ENCODE results near the gene NUDT8. TPM values are rescaled to one million over a fixed set of nuclear protein-coding genes. Genes with fewer than 3 reads are reported as not detected.

The NUDT8 gene
- total and polyA plus RNA-seq, 2 donors (not counting 1 experiment from before 2014, with no cell fraction given), result 6.9 to 7.1 TPM

DNA sequence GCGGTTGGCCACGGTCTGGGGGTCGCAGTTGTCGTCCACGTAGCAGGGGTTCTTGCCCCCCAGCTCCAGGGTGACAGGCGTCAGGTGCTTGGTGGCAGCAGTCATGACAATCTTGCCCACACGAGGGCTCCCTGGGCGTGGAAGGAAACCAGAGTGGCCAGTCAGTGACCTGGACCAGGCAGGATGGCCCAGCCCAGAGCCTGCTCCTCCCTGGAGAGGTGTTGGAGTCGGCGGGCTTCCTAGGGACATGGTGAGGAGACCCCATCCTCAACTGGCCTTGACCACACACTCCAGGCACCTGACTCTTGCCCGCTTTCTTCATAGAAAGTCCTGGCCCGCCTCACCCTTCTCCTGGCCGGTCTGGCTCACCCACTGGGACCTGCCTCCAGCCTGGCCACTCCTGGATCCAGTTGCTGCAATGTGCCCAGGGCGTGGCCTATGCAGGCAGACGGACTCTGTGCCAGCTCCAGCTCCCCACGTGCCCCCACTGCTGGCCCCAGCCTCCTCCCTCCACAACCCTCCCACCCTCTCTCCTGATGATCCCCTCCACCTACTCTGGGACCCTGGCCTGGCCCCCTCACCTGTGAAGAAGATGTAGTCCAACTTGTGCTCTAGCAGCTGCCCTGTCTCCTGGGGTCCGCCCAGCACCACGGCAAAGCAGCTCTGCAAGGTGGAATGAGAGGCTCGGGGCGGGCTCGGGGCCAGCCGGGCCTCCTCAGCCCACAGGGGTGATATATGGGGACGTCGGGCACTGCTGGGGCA, 36.0 kb upstream of the NUDT8 start:
- Histone ChIP-seq H2AFZ (ENCODE audit: insufficient read depth, low read depth, low read length, poor library complexity, severe bottlenecking) (no peak overlapping the region), H3K4me1 (ENCODE audit: control insufficient read depth in 2 of 2, insufficient read depth in 2 of 2, low read length in 2 of 2) (peaks cover 33 to 34% of the 10 kb centered on the region in 2 donors), H3K36me3 (replicated peaks in 1 of 2; ENCODE audit: control extremely low read depth in 1 of 2, control insufficient read depth in 1 of 2, extremely low read depth in 1 of 2, insufficient read depth in 2 of 2, low read length in 1 of 2) (no peaks in the 10 kb centered on the region), H3K9ac (ENCODE audit: low read length) (no peak overlapping the region), H3K79me2 (ENCODE audit: control insufficient read depth, insufficient read depth, low read length) (no peaks in the 10 kb centered on the region), H3K4me3 (ENCODE audit: control extremely low read depth in 1 of 5, extremely low read depth in 1 of 5, insufficient read depth in 1 of 5, low read depth in 2 of 5, low read length in 4 of 5) (no peak overlapping the region), H3K4me2 (replicated peaks; ENCODE audit: low read depth, low read length, poor library complexity, severe bottlenecking) (no peak overlapping the region), H3K27me3 (replicated peaks in 1 of 4; ENCODE audit: control extremely low read depth in 1 of 4, control insufficient read depth in 3 of 4, insufficient read depth in 4 of 4, low read length in 3 of 4) (peaks cover 0 to 4% (median 2%) of the 10 kb centered on the region in 4 experiments), H4K20me1 (ENCODE audit: control insufficient read depth, insufficient read depth, low read length, poor library complexity, severe bottlenecking) (no peaks in the 10 kb centered on the region), H3K27ac (ENCODE audit: low read length in 2 of 2) (no peak overlapping the region), H3K9me3 (ENCODE audit: control extremely low read depth in 1 of 3, control insufficient read depth in 2 of 3, insufficient read depth in 1 of 3, low read length in 2 of 3) (no peaks in the 10 kb centered on the region)
- 78% methylated on average over 23 of the region's 24 CpGs for WGBS (ENCODE audit: insufficient coverage)
- DNase-seq, result no peak
- Mint-ChIP-seq H3K27ac (peak overlapping the region; percentile 20), H3K27me3 (no peaks in the 10 kb centered on the region), H3K9me3 (ENCODE audit: insufficient read depth) (no peaks in the 10 kb centered on the region), H3K4me3 (peak overlapping the region; percentile 29), H3K4me1 (no peaks in the 10 kb centered on the region)
- POLR2A ChIA-PET, result no interaction called here
- no peak for ATAC-seq (ENCODE audit: low read depth)
- CTCF ChIA-PET, result interaction anchor here (0.5 to 2.3 kb wide), 3 partner anchors 11 to 93 kb away, joined by 3 to 5 read pairs (median 3); no protein-coding TSS in a partner anchor
- intact Hi-C loops (cut with micrococcal nuclease), result no loop called here
- TF ChIP-seq EZH2 (IDR thresholded peaks at IDR 0.05; ENCODE audit: borderline replicate concordance, insufficient read depth, low read depth, low read length, poor library complexity, severe bottlenecking), result no peak

DNA sequence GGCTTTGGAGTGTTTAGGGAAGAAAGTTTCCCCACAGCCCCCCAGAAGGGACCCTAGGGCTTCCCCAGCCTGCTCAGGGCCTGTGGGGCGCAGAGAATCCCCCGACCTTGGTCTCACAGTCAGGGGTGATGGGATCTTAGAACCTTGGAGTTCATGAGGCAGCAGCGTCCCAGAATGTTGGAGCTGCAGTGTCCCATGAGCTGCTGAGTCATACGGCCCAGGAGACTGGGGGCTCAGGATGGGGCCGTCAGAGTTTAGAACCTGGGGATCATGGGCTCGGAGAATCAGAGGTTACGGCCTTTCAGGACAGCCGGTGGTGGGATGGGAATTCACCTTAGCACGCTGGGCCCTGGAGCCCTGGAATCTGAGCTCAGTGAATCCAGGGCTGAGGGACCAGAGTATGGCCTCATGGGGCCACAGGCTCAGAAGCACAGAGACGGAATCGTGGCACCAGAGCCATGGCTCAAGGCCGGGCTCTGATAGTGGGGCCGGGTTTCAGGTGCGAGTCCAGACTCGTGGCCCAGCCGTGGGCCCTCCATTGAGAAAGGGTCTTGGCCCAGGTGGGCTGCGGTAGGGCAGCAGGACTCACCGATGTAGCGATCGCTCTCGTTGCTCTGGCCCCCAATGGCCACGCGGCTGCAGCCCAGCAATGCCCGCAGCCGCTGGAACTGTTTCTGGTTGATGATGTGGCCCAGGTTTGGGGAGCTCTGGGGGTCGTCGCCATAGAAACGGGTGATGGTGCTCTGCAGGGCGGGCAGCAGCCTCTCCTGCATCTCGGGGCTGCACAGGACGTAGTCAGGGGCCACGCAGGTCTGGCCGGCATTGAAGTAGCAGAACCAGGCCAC, 35.2 kb upstream of the NUDT8 start:
- ATAC-seq (ENCODE audit: low read depth) (no peak), DNase-seq (no peak)
- Histone ChIP-seq H3K4me1 (ENCODE audit: control insufficient read depth in 2 of 2, insufficient read depth in 2 of 2, low read length in 2 of 2) (peaks cover 33 to 34% of the 10 kb centered on the region in 2 donors), H3K27ac (ENCODE audit: low read length in 2 of 2) (no peak overlapping the region), H3K9me3 (ENCODE audit: control extremely low read depth in 1 of 3, control insufficient read depth in 2 of 3, insufficient read depth in 1 of 3, low read length in 2 of 3) (no peaks in the 10 kb centered on the region), H3K36me3 (replicated peaks in 1 of 2; ENCODE audit: control extremely low read depth in 1 of 2, control insufficient read depth in 1 of 2, extremely low read depth in 1 of 2, insufficient read depth in 2 of 2, low read length in 1 of 2) (no peaks in the 10 kb centered on the region), H3K27me3 (replicated peaks in 1 of 4; ENCODE audit: control extremely low read depth in 1 of 4, control insufficient read depth in 3 of 4, insufficient read depth in 4 of 4, low read length in 3 of 4) (peaks cover 0 to 4% (median 2%) of the 10 kb centered on the region in 4 experiments), H3K4me3 (ENCODE audit: control extremely low read depth in 1 of 5, extremely low read depth in 1 of 5, insufficient read depth in 1 of 5, low read depth in 2 of 5, low read length in 4 of 5) (no peak overlapping the region), H3K9ac (ENCODE audit: low read length) (no peak overlapping the region), H2AFZ (ENCODE audit: insufficient read depth, low read depth, low read length, poor library complexity, severe bottlenecking) (no peak overlapping the region), H4K20me1 (ENCODE audit: control insufficient read depth, insufficient read depth, low read length, poor library complexity, severe bottlenecking) (no peaks in the 10 kb centered on the region), H3K79me2 (ENCODE audit: control insufficient read depth, insufficient read depth, low read length) (no peaks in the 10 kb centered on the region), H3K4me2 (replicated peaks; ENCODE audit: low read depth, low read length, poor library complexity, severe bottlenecking) (no peak overlapping the region)
- Mint-ChIP-seq H3K4me3 (no peak overlapping the region), H3K9me3 (ENCODE audit: insufficient read depth) (no peaks in the 10 kb centered on the region), H3K27ac (peak overlapping the region; percentile 20), H3K4me1 (no peaks in the 10 kb centered on the region), H3K27me3 (no peaks in the 10 kb centered on the region)
- ChIA-PET POLR2A (no interaction called here), CTCF (interaction anchor here (0.9 to 2.3 kb wide), 3 partner anchors 13 to 92 kb away, joined by 3 to 5 read pairs (median 3); no protein-coding TSS in a partner anchor)
- TF ChIP-seq, protein P1, sequence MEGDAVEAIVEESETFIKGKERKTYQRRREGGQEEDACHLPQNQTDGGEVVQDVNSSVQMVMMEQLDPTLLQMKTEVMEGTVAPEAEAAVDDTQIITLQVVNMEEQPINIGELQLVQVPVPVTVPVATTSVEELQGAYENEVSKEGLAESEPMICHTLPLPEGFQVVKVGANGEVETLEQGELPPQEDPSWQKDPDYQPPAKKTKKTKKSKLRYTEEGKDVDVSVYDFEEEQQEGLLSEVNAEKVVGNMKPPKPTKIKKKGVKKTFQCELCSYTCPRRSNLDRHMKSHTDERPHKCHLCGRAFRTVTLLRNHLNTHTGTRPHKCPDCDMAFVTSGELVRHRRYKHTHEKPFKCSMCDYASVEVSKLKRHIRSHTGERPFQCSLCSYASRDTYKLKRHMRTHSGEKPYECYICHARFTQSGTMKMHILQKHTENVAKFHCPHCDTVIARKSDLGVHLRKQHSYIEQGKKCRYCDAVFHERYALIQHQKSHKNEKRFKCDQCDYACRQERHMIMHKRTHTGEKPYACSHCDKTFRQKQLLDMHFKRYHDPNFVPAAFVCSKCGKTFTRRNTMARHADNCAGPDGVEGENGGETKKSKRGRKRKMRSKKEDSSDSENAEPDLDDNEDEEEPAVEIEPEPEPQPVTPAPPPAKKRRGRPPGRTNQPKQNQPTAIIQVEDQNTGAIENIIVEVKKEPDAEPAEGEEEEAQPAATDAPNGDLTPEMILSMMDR (IDR thresholded peaks at IDR 0.05), result no peak
- TF ChIP-seq EZH2 (IDR thresholded peaks at IDR 0.05; ENCODE audit: borderline replicate concordance, insufficient read depth, low read depth, low read length, poor library complexity, severe bottlenecking), result no peak
- intact Hi-C loops (cut with micrococcal nuclease), result no loop called here
- 94% methylated on average over 32 of the region's 33 CpGs for WGBS (ENCODE audit: insufficient coverage)

Measured in B cell (primary cell).